ENCODE data around the gene DENND1C. TPM values are rescaled to one million over a fixed set of nuclear protein-coding genes. Genes with fewer than 3 reads are reported as not detected.
A peak's percentile ranks its signal among the peaks of the same experiment; 100 is the strongest.

Gene DENND1C
- total RNA-seq, 1 experiment from 2014 or later, result not detected

DNA sequence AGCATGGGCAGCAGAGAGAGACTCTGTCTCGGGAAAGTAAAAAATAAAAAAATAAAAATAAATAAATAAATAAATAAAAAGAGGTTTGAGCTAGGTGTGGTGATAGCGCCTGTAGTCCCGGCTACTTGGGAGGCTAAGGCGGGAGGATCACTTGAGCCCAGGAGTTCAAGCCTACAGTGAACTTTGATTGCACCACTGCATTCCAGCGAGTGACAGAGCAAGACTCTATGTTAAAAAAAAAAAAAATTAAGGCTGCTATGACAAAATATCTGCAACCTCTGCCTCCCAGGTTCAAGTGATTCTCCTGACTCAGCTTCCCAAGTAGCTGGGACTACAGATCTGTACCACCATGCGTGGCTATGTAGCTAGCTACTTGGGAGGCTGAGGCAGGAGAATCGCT, 3.2 kb upstream of the DENND1C start:
- in situ Hi-C loops (cut with HindIII; ENCODE audit: low pct_unique_long_range_greater_than_20kb, low sequenced_read_pairs), result no loop called here

DNA sequence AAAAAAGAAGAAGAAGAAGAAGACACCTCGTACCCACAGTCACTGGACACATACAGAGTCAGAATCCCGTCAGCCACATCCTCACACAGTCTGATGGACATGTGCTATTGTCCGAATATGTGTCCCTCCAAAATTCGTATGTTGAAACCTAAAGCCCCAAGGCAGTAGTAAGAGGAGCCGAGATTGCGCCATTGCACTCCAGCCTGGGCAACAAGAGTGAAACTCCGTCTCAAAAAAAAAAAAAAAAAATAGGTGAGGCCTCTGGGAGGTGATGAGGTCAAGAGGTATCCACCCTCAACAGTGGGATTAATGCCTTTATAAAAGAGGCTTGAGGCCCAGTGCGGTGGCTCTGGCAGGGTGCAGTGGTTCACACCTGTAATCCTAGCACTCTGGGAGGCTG, 2.6 kb upstream of the DENND1C start:
- in situ Hi-C loops (cut with HindIII; ENCODE audit: low pct_unique_long_range_greater_than_20kb, low sequenced_read_pairs), result no loop called here
- DNase-seq (ENCODE audit: low read depth, low spot score), result no peak

More for the DNA sequence above, 3.2 kb upstream of the DENND1C start:
- no peak for DNase-seq (ENCODE audit: low read depth, low spot score)

DNA sequence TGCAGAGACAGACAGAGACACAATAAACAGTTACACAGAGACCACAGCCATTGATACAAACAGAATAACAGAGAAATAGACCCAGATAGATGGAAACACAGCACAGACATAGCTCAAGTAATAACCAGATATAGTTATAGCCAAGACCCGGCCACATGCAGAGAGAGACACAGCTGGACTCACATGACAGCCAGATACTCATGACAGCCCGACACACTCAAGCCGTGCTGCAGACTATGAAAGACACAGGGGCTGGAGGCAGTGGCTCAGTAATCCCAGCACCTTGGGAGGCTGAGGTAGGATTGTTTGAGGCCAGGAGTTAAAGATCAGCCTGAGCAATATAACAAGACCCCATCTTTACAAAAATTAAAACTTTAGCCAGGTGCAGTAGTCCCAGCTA, 1.6 kb upstream of the DENND1C start:
- no peak for DNase-seq (ENCODE audit: low read depth, low spot score)
- in situ Hi-C loops (cut with HindIII; ENCODE audit: low pct_unique_long_range_greater_than_20kb, low sequenced_read_pairs), result no loop called here

DNA sequence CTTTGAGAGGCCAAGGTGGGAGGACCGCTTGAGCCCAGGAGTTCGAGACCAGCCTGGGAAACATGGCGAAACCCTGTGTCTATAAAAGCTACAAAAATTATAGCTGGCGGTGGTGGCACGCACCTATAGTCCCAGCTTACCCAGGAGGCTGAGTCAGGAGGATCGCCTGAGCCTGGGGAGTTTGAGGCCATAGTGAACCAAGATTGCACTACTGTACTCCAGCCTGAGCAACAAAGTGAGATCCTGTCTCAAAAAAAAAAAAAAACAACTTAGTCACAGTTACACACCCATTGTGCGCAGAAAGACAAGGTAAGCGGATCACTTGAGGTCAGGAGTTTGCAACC, 728 bp upstream of the DENND1C start:
- in situ Hi-C loops (cut with HindIII; ENCODE audit: low pct_unique_long_range_greater_than_20kb, low sequenced_read_pairs), result no loop called here
- no peak for DNase-seq (ENCODE audit: low read depth, low spot score)

DNA sequence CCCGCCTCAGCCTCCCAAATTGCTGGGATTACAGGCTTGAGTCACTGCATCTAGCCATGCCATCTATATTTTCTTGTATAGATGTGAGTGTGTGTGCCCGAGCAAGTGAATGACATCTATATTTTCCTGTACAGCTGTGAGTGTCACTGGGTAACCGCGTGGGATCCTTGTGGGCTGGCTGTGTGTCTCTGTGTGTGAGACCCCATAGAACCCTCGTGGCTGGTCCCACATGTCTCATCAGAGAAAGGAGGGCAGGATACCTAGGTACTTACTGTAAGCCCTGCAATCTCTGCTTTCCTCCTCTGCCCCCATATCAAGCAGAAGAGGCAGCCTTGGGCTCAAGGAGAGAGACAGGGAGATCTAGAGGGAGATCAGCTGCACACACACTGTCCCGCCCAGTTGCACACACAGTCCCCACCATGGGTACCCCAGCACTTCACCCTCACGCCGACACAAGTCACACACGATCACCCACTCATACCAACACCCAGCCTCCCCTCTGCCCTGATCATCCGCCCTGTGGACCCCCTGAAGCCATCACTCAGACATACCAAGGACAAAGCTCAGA, 655 bp downstream of the DENND1C start:
- in situ Hi-C loops (cut with HindIII; ENCODE audit: low pct_unique_long_range_greater_than_20kb, low sequenced_read_pairs), result no loop called here
- DNase-seq (ENCODE audit: low read depth, low spot score), result no peak

DNA sequence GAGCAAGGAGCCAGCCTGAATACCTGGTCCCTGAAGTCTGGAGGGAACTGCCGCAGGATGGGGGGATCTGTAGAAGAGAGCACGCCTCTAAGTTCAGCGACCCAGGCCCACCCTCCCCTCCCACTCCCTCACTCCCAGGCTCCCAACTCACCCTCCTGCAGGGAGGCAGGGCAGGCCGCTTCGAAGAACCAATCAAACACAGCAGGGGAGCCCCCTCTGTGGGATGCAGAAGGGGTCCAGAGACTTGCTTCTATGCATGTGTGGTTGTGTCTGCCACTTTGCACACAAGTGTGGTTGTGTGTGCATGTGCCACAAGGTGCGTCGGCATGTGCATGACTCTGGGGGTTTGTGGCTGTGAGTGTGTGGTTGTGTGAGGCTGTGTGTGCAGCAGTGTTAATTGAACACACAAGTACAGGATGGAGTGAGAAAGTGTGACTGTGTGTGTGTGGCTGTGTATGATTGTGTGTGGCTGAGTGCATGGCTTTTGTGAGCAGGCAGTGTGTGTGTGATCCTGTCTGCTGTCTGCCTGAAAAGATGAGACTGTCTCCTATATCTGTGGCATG, 1.7 kb downstream of the DENND1C start:
- in situ Hi-C loops (cut with HindIII; ENCODE audit: low pct_unique_long_range_greater_than_20kb, low sequenced_read_pairs), result no loop called here
- DNase-seq (ENCODE audit: low read depth, low spot score), result no peak

DNA sequence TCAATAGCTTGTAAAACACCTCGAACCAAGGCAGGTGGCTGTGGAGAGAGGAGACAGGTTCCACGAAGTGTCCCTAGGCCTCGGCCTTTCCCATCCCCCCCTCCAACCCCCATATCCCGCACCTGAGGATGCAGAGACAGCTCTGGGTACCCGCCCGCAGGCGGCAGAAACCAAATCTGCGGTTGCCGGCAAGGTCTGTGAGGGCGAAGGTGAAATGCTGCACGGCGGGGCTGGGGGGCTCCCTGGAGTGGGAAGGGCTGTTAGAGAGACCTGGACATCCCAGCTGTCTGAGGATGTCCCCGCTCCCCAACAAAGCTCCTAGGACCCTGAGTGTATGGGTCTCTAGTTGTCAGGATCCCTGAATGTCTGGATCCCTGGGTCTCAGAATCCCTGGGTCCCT, 2.8 kb downstream of the DENND1C start:
- in situ Hi-C loops (cut with HindIII; ENCODE audit: low pct_unique_long_range_greater_than_20kb, low sequenced_read_pairs), result no loop called here
- DNase-seq (ENCODE audit: low read depth, low spot score), result no peak

DNA sequence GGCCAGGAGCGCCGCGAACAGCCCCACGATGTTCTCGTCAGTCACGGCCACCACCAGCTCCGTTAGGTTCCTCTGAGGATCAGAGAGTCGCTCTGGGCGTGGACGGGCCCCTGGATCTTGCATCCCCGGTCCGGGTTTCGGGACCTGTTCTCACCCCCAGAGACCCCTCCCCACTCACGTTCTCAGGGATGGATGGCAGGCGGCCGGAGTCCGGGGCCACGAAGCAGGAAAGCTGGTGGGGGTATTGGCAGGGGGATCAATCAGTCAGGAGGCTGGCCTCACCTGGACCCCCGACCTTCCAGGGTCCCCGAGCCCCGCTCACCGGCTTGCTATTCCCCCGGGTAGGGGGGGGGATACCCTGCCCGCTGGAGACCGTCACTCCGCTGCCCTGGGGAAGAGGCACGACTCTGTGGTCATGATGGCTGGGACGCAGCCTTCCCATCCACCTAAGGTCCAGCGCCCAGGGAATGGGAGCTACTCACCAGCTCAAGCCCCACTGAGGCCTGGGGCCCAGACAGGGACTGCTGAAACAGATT, 4.6 kb downstream of the DENND1C start:
- DNase-seq (ENCODE audit: low read depth, low spot score), result no peak
- in situ Hi-C loops (cut with HindIII; ENCODE audit: low pct_unique_long_range_greater_than_20kb, low sequenced_read_pairs), result no loop called here

DNA sequence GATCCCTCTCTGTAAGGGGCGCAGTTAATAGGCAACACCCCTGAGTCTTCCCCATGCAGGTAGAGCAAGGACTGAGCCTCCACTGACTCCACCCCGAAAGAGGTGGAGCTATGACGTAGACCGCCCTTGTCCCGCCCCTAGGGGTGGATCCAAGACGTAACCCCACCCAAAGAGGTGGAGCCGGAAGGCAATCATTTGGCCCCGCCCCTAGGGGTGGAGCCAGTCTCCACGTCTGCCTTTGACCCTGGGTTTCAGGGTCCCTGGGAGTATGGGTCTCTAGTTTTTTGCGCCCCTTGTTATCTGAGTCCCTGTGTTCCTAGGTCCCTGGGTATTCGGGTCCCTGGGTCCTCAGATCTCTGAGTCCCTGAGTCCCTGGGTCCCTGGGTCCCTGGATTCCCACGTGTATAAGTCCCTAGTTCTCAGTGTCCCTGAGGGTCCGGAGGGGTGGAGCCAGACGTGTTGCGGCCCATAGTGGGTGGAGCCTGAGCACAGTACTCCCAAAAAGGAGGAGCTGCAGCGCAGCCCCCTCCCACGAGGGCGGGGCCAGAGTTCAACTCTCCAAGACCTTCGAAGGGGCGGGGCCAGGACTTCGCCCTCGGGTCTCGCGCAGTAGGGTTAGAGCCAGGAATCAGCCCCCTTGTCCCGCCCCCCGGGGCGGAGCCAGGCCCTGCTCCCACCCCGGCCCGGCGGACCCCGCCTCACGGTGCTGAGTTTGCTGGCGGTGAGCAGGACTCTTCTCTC, 5.3 kb downstream of the DENND1C start:
- DNase-seq (ENCODE audit: low read depth, low spot score), result peak; percentile 43
- in situ Hi-C loops (cut with HindIII; ENCODE audit: low pct_unique_long_range_greater_than_20kb, low sequenced_read_pairs), result no loop called here

DNA sequence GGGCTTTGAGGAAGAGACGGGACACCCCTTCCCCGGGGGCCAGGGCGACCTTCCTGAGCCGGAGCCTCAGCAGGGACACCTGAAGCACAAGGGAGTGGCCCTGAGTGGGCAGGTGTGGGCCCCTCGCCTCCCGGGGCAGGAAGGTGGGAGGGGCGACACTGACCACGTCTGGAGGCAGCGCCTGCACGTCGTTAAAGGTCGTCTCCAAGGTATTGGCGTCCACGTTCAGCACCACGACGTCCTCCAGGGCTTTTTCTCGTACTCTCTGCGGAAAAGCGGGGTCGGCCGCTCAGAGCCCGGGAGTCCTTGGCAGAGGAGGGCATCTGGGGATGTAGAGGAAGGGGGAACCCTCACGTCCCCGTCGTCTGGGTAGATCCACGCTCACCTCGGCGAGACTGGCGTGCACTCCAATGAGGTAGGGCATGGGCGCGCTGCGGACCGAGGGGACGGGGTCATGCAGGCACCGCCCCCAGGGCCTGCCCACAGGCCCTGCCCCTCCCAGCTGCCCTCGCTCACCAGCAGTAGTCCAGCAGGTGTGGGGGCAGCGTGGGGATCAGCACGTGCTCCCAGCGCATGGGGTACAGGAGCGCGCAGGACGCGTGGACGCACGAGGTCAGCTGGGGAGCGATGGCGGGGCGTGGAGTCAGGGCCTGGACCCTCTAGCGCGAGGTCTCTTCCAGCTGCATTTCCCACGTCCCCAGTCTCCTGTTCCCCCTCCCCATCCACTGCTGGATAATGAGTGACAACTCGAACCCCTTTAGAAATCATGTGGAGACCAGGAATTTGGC, 6.1 kb downstream of the DENND1C start:
- no peak for DNase-seq (ENCODE audit: low read depth, low spot score)
- in situ Hi-C loops (cut with HindIII; ENCODE audit: low pct_unique_long_range_greater_than_20kb, low sequenced_read_pairs), result no loop called here

DNA sequence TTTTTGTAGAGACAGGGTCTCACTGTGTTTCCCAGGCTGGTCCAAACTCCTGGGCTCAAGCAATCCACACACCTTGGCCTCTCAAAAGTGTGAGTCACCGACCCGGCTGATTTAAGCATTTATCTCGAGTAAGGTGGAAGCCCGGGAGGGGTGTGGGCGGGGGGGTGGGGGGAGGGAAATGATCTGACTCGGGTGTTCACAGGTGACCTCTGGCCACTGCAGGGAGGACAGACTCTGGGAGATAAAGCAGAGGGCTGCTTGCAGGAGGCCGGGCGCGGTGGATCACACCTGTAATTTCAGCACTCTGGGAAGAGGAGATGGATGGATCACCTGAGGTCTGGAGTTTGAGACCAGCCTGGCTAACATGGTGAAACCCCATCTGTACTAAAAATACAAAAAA, 7.9 kb downstream of the DENND1C start:
- in situ Hi-C loops (cut with HindIII; ENCODE audit: low pct_unique_long_range_greater_than_20kb, low sequenced_read_pairs), result no loop called here
- DNase-seq (ENCODE audit: low read depth, low spot score), result no peak

DNA sequence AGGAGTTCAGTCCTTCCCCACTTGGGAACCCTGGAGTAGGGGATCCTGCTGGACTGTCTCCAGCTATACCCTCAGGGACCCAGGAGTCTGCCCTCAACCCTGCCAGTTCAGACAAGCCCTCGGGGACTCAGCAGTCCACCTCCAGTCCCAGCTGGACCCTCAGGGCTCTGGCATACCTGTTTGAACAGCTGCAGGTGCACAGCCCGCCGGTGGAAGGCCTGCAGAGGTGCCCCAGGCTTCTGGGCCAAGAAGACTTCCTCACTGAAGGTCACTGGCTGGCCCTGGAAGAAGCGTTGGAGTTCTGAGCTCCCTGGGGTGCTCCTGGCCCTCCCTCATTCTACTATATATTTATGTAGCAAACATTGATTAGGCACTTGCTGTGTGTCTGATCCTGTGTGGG, 8.9 kb downstream of the DENND1C start:
- in situ Hi-C loops (cut with HindIII; ENCODE audit: low pct_unique_long_range_greater_than_20kb, low sequenced_read_pairs), result no loop called here
- no peak for DNase-seq (ENCODE audit: low read depth, low spot score)

DNA sequence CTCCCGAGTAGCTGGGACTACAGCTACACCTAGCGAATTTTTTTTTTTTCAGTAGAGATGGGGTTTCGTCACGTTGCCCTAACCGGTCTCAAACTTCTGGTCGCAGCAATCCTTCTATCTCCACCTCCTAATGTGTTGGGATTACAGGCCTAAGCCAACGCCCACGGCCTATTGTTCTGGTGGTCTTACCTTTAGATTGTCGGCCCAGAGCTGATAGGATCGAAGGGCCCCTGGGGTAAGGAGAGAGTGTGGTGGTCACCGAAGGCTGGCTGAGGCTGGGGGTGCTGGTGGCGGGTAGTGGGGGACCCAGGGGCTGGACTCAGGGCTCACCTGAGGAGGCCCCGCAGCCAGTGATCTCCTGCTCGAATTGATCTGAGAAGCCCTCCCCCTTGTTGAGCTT, 10.5 kb downstream of the DENND1C start:
- in situ Hi-C loops (cut with HindIII; ENCODE audit: low pct_unique_long_range_greater_than_20kb, low sequenced_read_pairs), result no loop called here
- DNase-seq (ENCODE audit: low read depth, low spot score), result no peak

DNA sequence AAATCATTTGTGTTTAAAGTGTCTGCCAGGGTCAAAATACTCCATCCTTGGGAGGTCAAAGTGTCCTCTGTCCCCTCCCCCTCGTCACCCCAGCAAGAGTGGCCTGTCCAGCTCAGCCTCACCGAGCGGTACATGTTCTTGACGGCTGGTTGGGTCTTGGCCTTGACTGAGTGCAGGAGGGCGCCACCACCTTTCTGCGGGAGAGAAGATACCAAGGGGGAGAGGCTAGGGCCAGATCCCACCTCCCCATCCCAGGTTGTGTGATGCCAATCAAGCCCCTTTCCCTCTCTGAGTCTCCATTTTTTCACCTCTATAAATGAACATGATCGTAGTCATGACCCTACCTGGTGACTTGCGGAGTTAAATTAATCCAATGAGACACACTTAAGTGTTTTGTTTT, 11.4 kb downstream of the DENND1C start:
- DNase-seq (ENCODE audit: low read depth, low spot score), result no peak
- in situ Hi-C loops (cut with HindIII; ENCODE audit: low pct_unique_long_range_greater_than_20kb, low sequenced_read_pairs), result no loop called here

DNA sequence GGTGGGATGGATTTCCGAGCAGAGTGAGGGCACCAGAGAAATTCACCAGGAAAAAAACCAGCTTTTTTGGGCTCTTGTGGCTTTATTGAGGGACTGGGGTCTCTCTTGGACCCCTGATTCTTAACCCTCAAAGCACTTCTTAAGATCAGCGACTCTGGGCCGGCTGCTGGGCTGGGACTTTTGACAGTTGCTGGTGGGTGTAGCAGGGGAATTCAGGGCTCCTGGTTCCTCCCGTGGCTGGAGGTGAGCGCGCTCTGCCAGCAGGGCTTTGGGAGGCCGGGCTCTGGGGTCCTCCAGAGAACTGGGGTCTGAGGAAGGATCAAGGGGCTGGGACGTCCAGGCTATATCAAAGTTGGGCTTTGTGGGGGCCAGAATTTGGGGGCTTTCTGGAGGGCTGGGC, 14.2 kb downstream of the DENND1C start:
- in situ Hi-C loops (cut with HindIII; ENCODE audit: low pct_unique_long_range_greater_than_20kb, low sequenced_read_pairs), result no loop called here
- no peak for DNase-seq (ENCODE audit: low read depth, low spot score)

DNA sequence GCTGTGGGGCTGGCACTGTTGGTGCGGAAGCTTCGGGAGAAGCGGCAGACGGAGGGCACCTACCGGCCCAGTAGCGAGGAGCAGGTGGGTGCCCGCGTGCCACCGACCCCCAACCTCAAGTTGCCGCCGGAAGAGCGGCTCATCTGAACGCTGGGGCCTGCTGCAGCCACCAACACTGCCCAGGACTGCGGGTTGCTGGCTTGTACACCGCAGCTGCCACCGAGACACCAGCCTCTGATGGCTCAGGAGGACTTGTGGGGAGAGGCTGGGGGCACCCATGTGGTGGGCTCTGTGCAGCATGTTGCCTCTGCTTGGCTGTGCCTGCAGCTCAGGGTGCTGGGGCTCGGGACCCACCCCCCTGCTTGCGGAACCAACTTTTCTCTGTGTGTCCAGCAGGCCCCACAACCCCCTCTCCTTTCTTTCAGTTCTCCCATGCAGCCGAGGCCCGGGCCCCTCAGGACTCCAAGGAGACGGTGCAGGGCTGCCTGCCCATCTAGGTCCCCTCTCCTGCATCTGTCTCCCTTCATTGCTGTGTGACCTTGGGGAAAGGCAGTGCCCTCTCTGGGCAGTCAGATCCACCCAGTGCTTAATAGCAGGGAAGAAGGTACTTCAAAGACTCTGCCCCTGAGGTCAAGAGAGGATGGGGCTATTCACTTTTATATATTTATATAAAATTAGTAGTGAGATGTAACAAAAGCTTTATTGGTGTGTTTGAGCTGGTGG, 14.9 kb downstream of the DENND1C start:
- no peak for DNase-seq (ENCODE audit: low read depth, low spot score)
- in situ Hi-C loops (cut with HindIII; ENCODE audit: low pct_unique_long_range_greater_than_20kb, low sequenced_read_pairs), result no loop called here

DNA sequence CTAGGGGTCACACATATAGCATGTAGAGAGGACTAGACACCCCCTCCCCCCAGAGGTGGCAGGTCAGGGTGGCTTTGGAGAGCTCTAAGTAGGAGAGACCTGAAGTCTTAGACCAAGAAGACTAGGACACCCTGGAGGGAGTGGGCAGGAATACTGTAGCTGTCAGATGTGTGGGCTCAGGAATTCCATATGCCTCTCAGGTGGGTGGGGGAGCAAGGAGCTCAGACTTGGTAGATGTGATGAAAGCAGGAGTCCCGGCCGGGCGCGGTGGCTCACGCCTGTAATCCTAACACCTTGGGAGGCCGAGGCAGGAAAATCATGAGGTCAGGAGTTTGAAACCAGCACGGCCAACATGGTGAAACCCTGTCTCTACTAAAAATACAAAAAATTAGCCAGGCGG, 15.9 kb downstream of the DENND1C start:
- DNase-seq (ENCODE audit: low read depth, low spot score), result no peak
- in situ Hi-C loops (cut with HindIII; ENCODE audit: low pct_unique_long_range_greater_than_20kb, low sequenced_read_pairs), result no loop called here

DNA sequence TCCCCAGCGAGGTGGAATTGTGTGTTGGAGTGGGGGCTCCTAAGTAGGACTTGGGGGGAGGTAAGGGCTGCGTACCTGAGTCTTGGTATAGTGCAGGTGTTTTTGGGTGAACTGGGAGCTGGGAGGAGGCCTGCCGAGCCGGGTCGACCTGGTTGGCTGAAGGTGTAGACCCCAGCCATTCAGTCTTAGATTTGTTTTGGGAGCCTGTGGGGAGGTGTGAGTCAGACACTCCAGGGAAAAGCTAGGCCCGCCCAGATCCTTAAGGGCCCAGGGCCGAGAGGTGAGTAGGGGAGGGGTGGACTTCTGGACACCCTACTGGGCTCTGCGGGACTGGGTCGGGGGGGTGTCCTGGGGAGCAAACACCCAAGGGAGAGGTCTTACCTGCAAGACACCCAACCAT, 16.6 kb downstream of the DENND1C start:
- DNase-seq (ENCODE audit: low read depth, low spot score), result no peak
- in situ Hi-C loops (cut with HindIII; ENCODE audit: low pct_unique_long_range_greater_than_20kb, low sequenced_read_pairs), result no loop called here
